ENCODE data around the gene KLHL20. TPM values are rescaled to one million over a fixed set of nuclear protein-coding genes. Genes with fewer than 3 reads are reported as not detected.
"Not testable (repeated sequence)": the region's sequence is repeated elsewhere in the genome, so short reads cannot be mapped to it uniquely, and the experiment has no call there.

KLHL20 gene
- total RNA-seq, 1 donor from 2014 or later, result 39.0 TPM

DNA sequence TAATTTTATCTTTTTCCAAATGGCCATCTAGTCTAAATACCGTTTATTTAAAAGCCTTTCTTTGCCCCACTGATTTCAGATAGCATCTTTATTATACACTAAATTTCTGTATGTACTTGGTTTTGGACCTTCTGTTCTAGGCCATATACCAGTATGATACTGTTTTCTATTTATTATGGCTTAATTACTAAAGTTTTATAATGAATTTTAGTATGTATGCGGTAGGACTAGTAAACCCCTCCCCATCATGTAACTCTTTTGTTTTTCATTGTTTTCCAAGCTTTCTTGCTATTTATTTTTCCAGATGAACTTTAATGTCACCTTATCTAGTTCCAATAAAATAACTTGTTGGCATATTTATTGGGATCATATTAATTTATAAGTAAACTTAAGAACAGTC, 29.9 kb downstream of the KLHL20 start:
- no peaks in the 10 kb centered on the region for H3K36me3 ChIP-seq (ENCODE audit: control insufficient read depth, insufficient read depth, low read length)
- FAIRE-seq, result no peak
- H3K4me3 ChIP-seq (ENCODE audit: low read depth, low read length), result no peak overlapping the region
- H3K27me3 ChIP-seq (ENCODE audit: control insufficient read depth, insufficient read depth, low read length), result no peaks in the 10 kb centered on the region
- DNase-seq (ENCODE audit: low read depth), result no peak
- TF ChIP-seq, protein P1, sequence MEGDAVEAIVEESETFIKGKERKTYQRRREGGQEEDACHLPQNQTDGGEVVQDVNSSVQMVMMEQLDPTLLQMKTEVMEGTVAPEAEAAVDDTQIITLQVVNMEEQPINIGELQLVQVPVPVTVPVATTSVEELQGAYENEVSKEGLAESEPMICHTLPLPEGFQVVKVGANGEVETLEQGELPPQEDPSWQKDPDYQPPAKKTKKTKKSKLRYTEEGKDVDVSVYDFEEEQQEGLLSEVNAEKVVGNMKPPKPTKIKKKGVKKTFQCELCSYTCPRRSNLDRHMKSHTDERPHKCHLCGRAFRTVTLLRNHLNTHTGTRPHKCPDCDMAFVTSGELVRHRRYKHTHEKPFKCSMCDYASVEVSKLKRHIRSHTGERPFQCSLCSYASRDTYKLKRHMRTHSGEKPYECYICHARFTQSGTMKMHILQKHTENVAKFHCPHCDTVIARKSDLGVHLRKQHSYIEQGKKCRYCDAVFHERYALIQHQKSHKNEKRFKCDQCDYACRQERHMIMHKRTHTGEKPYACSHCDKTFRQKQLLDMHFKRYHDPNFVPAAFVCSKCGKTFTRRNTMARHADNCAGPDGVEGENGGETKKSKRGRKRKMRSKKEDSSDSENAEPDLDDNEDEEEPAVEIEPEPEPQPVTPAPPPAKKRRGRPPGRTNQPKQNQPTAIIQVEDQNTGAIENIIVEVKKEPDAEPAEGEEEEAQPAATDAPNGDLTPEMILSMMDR (IDR thresholded peaks at IDR 0.05; ENCODE audit: insufficient read depth, low read length, severe bottlenecking), result no peak

DNA sequence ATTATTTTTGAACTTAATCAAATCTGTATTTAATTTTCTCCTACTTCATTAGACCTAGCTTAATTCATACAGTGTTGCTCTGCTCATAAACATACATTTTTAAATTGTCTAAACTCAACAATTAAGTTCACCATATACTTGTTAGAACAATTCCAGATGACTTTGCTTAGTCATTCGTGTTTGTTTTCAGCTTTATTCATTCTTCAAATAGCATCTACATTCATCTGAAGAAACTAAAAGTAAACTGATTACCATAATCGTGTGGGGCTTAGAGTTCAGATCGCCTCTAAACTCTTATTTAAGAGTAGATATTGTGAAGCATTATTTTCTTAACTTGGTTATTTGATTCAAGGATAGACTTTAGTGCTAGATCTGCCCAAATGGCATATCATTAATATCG, 34.4 kb downstream of the KLHL20 start:
- no peaks in the 10 kb centered on the region for H3K27me3 ChIP-seq (ENCODE audit: control insufficient read depth, insufficient read depth, low read length)
- H3K4me3 ChIP-seq (ENCODE audit: low read depth, low read length), result no peak overlapping the region
- DNase-seq (ENCODE audit: low read depth) (peak; percentile 52), FAIRE-seq (no peak)
- TF ChIP-seq, protein P1 (IDR thresholded peaks at IDR 0.05; ENCODE audit: insufficient read depth, low read length, severe bottlenecking), result no peak
- H3K36me3 ChIP-seq (ENCODE audit: control insufficient read depth, insufficient read depth, low read length), result peaks cover 1% of the 10 kb centered on the region

DNA sequence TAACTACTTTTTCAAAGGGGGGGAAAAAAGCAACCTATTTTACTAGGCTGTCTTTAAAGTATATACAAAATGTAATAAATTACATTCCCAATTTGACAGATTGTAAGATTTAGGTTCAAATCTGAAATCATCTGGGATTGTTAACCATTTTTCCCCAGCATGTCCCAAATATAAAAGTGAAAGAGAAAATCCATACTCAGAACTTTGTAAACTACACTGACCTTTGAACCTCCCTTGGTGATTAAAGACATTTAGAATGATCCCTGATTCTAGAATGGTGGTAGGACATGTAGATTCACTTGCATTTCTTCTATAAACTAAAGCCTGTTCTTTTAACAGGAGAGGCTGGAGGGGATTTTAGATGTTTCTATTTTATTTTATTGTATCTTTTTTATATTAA, 39.0 kb downstream of the KLHL20 start:
- peaks cover 7% of the 10 kb centered on the region for H3K36me3 ChIP-seq (ENCODE audit: control insufficient read depth, insufficient read depth, low read length)
- FAIRE-seq (no peak), DNase-seq (ENCODE audit: low read depth) (no peak)
- H3K4me3 ChIP-seq (ENCODE audit: low read depth, low read length), result no peak overlapping the region
- TF ChIP-seq, protein P1 (IDR thresholded peaks at IDR 0.05; ENCODE audit: insufficient read depth, low read length, severe bottlenecking), result no peak
- no peaks in the 10 kb centered on the region for H3K27me3 ChIP-seq (ENCODE audit: control insufficient read depth, insufficient read depth, low read length)

DNA sequence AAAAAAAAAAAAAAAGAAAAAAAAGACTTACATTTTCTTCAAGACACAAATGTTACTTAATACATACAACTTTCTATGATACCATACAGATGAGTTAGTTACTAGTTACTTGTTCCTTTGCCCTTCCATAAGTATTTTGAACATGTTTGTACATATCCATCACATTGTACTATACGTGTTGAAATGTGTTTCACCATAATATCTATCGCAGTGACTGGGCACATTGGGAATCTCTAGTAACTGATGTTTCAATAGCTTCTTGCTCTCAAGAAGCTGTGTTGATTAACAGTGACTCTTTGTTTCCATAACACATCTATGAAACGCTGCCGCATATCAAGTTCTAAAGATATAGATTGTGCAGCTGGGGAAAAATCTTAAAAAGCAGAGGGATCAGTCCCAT, 42.9 kb downstream of the KLHL20 start:
- no peaks in the 10 kb centered on the region for H3K27me3 ChIP-seq (ENCODE audit: control insufficient read depth, insufficient read depth, low read length)
- TF ChIP-seq, protein P1 (IDR thresholded peaks at IDR 0.05; ENCODE audit: insufficient read depth, low read length, severe bottlenecking), result no peak
- DNase-seq (ENCODE audit: low read depth), result peak; percentile 65
- no peak overlapping the region for H3K4me3 ChIP-seq (ENCODE audit: low read depth, low read length)
- H3K36me3 ChIP-seq (ENCODE audit: control insufficient read depth, insufficient read depth, low read length), result peaks cover 6% of the 10 kb centered on the region
- FAIRE-seq, result no peak

DNA sequence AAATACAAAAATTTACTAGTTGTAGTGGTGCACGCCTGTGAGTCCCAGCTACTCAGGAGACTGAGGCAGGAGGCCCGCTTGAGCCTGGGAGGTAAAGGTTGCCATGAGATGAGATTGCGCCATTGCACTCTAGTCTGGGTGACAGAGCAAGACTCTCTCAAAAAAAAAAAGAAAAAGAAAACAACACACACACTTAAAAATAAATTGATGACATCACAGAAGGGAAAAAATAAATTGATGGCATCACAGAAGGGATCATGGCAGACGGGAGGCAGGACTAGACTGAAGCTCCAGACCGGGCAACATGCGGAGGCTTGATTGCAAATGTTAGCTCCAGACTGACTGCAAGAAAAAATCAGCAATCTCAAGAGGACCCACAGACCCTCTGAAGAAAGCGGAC, 43.3 kb downstream of the KLHL20 start:
- Histone ChIP-seq H3K36me3 (ENCODE audit: control insufficient read depth, insufficient read depth, low read length) (peaks cover 6% of the 10 kb centered on the region), H3K27me3 (ENCODE audit: control insufficient read depth, insufficient read depth, low read length) (no peaks in the 10 kb centered on the region), H3K4me3 (ENCODE audit: low read depth, low read length) (no peak overlapping the region)
- no peak for FAIRE-seq
- DNase-seq (ENCODE audit: low read depth), result no peak
- TF ChIP-seq, protein P1 (IDR thresholded peaks at IDR 0.05; ENCODE audit: insufficient read depth, low read length, severe bottlenecking), result no peak

DNA sequence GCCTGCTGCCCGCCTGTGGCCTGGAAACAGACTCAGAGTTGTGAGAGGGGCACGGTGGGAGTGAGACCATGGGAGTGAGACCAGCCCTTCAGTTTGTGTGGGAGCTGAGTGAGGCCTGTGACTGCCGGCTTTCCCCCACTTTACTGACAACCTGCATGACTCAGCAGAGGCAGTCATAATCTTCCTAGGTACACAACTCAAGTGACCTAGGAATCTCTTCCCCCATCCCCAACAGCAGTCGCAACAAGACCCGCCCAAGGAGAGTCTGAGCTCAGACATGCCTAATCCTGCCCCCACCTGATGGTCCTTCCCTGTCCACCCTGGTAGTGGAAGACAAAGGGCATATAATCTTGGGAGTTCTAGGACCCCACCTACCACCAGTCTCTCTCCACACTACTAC, 44.2 kb downstream of the KLHL20 start:
- Histone ChIP-seq H3K36me3 (ENCODE audit: control insufficient read depth, insufficient read depth, low read length) (peaks cover 6% of the 10 kb centered on the region), H3K4me3 (ENCODE audit: low read depth, low read length) (no peak overlapping the region), H3K27me3 (ENCODE audit: control insufficient read depth, insufficient read depth, low read length) (no peaks in the 10 kb centered on the region)
- FAIRE-seq (no peak), DNase-seq (ENCODE audit: low read depth) (peak; percentile 88)
- TF ChIP-seq, protein P1 (IDR thresholded peaks at IDR 0.05; ENCODE audit: insufficient read depth, low read length, severe bottlenecking), result no peak

DNA sequence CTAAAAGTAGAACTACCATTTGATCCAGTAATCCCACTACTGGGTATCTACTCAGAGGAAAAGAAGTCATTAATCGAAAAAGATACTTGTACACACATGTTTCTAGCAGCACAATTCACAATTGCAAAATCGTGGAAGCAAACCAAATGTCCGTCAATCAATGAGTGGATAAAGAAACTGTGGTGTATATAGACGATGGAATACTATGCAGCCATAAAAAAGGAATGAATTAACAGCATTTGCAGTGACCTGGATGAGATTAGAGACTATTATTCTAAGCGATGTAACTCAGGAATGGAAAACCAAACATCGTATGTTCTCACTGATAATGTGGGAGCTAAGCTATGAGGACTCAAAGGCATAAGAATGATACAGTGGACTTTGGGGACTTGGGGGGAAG, 49.5 kb downstream of the KLHL20 start:
- H3K36me3 ChIP-seq (ENCODE audit: control insufficient read depth, insufficient read depth, low read length); FAIRE-seq; H3K4me3 ChIP-seq (ENCODE audit: low read depth, low read length); DNase-seq (ENCODE audit: low read depth); H3K27me3 ChIP-seq (ENCODE audit: control insufficient read depth, insufficient read depth, low read length): not testable (repeated sequence)
